Esophagus squamous epithelium (tissue), 4 donors: Measurements from ENCODE around the gene SUSD2.
"Not testable (repeated sequence)": the region's sequence is repeated elsewhere in the genome, so short reads cannot be mapped to it uniquely, and the experiment has no call there.

Source experiments
- POLR2A ChIP-seq, 4 donors: fragments of 450-650 bp; IDR thresholded peaks; one replicate each; pipeline ENCODE4 v1.6.1; 2017; ENCODE audit warnings: antibody characterized with exemption in 4 of 4, mild to moderate bottlenecking in 4 of 4, moderate library complexity in 3 of 4
- TF ChIP-seq, protein P1 (sequence below), 6 experiments: fragments of 450-650 bp in 4 of 6; fragments of 200-600 bp in 2 of 6; sonication (generic) in 2 of 6; IDR thresholded peaks; one replicate each; pipeline ENCODE4 v1.5.1; 2016 to 2019; ENCODE audit warnings: antibody characterized with exemption in 6 of 6, mild to moderate bottlenecking in 4 of 6, moderate library complexity in 4 of 6

DNA sequence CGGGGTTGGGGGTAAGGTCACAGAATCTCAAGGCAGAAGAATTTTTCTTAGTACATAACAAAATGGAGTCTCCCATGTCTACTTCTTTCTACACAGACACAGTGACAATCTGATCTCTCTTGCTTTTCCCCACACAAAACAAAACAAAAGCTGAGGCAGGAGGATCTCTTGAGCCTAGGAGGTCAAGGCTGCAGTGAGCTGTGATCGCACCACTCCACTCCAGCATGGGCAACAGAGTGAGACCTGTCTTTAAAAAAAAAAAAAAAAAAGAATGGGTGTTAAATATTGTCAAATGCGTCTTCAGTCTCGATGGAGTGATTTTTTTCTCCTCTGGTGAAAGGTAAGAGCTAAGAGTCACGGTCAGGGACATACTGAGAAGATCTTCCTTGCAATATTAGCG lies 30.4 kb downstream of the SUSD2 start:
- TF ChIP-seq, protein P1, sequence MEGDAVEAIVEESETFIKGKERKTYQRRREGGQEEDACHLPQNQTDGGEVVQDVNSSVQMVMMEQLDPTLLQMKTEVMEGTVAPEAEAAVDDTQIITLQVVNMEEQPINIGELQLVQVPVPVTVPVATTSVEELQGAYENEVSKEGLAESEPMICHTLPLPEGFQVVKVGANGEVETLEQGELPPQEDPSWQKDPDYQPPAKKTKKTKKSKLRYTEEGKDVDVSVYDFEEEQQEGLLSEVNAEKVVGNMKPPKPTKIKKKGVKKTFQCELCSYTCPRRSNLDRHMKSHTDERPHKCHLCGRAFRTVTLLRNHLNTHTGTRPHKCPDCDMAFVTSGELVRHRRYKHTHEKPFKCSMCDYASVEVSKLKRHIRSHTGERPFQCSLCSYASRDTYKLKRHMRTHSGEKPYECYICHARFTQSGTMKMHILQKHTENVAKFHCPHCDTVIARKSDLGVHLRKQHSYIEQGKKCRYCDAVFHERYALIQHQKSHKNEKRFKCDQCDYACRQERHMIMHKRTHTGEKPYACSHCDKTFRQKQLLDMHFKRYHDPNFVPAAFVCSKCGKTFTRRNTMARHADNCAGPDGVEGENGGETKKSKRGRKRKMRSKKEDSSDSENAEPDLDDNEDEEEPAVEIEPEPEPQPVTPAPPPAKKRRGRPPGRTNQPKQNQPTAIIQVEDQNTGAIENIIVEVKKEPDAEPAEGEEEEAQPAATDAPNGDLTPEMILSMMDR (IDR thresholded peaks at IDR 0.05), result not testable (repeated sequence)
- TF ChIP-seq POLR2A (IDR thresholded peaks at IDR 0.05), result not testable (repeated sequence)
